ENCODE measurements around the gene ZNF460. TPM values are rescaled to one million over a fixed set of nuclear protein-coding genes. Genes with fewer than 3 reads are reported as not detected.

Gene ZNF460
- total RNA-seq, 1 experiment from 2014 or later: 43.1 TPM

DNA sequence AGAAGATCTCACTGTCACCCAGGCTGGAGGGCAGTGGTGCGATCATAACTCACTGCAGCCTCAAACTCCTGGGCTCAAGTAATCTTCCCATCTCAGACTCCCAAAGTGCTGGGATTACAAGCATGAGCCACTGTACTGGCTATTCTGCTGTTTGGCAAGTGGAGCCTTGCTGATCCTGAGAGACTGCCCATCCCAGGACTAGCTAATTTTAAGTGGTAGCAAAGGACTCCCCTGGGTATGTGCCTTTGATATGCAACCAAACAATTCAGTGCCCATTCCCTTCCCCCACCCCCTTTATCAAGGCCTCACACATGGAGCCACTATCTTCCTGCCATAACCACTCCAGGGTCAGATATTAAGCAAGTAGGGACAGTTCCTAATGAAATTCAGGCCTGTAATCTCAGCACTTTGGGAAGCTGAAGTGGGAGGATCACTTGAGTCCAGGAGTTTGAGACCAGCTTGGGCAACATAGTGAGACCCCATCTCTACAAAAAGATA, 17.0 kb upstream of the ZNF460 start:
- ChIA-PET CTCF (no interaction called here), POLR2A (interaction anchor here (0.6 kb wide), 1 partner anchor 1258 kb away, joined by 3 read pairs; no protein-coding TSS in a partner anchor)

DNA sequence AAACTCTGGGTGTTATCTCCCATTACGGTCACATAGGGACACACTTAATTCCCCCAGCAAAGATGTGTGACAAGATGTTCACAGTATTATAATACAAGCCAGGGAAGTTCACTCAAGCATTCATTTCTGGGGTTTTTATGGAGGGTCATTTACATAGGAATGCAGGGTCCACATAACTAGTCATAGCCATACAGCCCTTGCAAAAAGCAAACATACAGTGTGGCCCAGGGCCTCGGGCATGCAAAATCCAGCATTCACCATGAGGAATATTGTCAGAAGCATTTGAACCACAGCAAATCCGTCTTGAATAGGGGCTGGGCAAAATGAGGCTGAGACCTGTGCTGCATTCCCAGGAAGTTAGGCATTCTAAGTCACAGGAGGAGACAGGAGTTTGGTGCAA, 13.0 kb upstream of the ZNF460 start:
- Histone ChIP-seq H3K27ac (ENCODE audit: low read depth, low read length) (no peak overlapping the region), H3K36me3 (ENCODE audit: control insufficient read depth in 1 of 2, insufficient read depth in 2 of 2, low read length in 2 of 2) (no peaks in the 10 kb centered on the region), H3K4me2 (ENCODE audit: low read length) (no peak overlapping the region), H4K20me1 (ENCODE audit: insufficient read depth) (no peaks in the 10 kb centered on the region), H3K4me1 (ENCODE audit: control insufficient read depth in 1 of 2, insufficient read depth in 2 of 2, low read length in 2 of 2) (no peaks in the 10 kb centered on the region), H3K9me2 (ENCODE audit: insufficient read depth) (no peaks in the 10 kb centered on the region), H3K79me2 (ENCODE audit: insufficient read depth, low read length) (no peaks in the 10 kb centered on the region), H3K9me3 (ENCODE audit: control insufficient read depth in 1 of 2, insufficient read depth in 1 of 2, low read depth in 1 of 2, low read length in 2 of 2) (no peaks in the 10 kb centered on the region), H3K4me3 (replicated peaks in 1 of 2; ENCODE audit: low read depth in 1 of 2, low read length in 2 of 2) (no peak overlapping the region), H3K27me3 (ENCODE audit: insufficient read depth, low read length) (no peaks in the 10 kb centered on the region), H2AFZ (ENCODE audit: low read depth, low read length, poor library complexity, severe bottlenecking) (no peak overlapping the region), H3K9ac (ENCODE audit: low read length) (no peak overlapping the region)
- BruUV-seq (replicated peaks): no TSS peak
- ChIA-PET POLR2A (no interaction called here), CTCF (no interaction called here), RAD21 (ENCODE audit: low non-redundant PET in 1 of 2, low total read pairs in 2 of 2, uncharacterized antibody in 2 of 2, unreplicated experiment in 2 of 2) (no interaction called here)
- no peak for DNase-seq (ENCODE audit: low read depth, low spot score)
- TF ChIP-seq FOSL1 (IDR thresholded peaks at IDR 0.05; ENCODE audit: low read depth) (no peak), SRF (IDR thresholded peaks at IDR 0.05; ENCODE audit: low read depth) (no peak), CEBPB (IDR thresholded peaks at IDR 0.05; ENCODE audit: low read depth) (no peak)
- ATAC-seq: no peak
- intact Hi-C loops (cut with micrococcal nuclease): no loop called here

More for the DNA sequence above, 17.0 kb upstream of the ZNF460 start:
- Histone ChIP-seq H3K27me3 (ENCODE audit: insufficient read depth, low read length) (no peaks in the 10 kb centered on the region), H4K20me1 (ENCODE audit: insufficient read depth) (no peaks in the 10 kb centered on the region), H3K9me2 (ENCODE audit: insufficient read depth) (no peaks in the 10 kb centered on the region), H3K4me2 (ENCODE audit: low read length) (no peak overlapping the region), H3K36me3 (ENCODE audit: control insufficient read depth in 1 of 2, insufficient read depth in 2 of 2, low read length in 2 of 2) (no peaks in the 10 kb centered on the region), H3K4me1 (ENCODE audit: control insufficient read depth in 1 of 2, insufficient read depth in 2 of 2, low read length in 2 of 2) (no peaks in the 10 kb centered on the region), H3K27ac (ENCODE audit: low read depth, low read length) (no peak overlapping the region), H3K4me3 (replicated peaks in 1 of 2; ENCODE audit: low read depth in 1 of 2, low read length in 2 of 2) (no peak overlapping the region), H3K9me3 (ENCODE audit: control insufficient read depth in 1 of 2, insufficient read depth in 1 of 2, low read depth in 1 of 2, low read length in 2 of 2) (no peaks in the 10 kb centered on the region), H3K9ac (ENCODE audit: low read length) (no peak overlapping the region), H3K79me2 (ENCODE audit: insufficient read depth, low read length) (0 out of 2 replicates have a peak, but pooled peaks cover 5% of the 10 kb centered on the region), H2AFZ (ENCODE audit: low read depth, low read length, poor library complexity, severe bottlenecking) (no peak overlapping the region)
- DNase-seq (ENCODE audit: low read depth, low spot score) (no peak), ATAC-seq (no peak)
- intact Hi-C loops (cut with micrococcal nuclease): no loop called here
- TF ChIP-seq TCF7L2 (IDR thresholded peaks at IDR 0.05; ENCODE audit: borderline replicate concordance, extremely low read depth, insufficient read depth, insufficient read length) (no peak), ZNF274 (IDR thresholded peaks at IDR 0.05; ENCODE audit: low read depth, low read length) (no peak), CBX3 (IDR thresholded peaks at IDR 0.05; ENCODE audit: low read depth) (no peak)
- TF ChIP-seq, protein P1, sequence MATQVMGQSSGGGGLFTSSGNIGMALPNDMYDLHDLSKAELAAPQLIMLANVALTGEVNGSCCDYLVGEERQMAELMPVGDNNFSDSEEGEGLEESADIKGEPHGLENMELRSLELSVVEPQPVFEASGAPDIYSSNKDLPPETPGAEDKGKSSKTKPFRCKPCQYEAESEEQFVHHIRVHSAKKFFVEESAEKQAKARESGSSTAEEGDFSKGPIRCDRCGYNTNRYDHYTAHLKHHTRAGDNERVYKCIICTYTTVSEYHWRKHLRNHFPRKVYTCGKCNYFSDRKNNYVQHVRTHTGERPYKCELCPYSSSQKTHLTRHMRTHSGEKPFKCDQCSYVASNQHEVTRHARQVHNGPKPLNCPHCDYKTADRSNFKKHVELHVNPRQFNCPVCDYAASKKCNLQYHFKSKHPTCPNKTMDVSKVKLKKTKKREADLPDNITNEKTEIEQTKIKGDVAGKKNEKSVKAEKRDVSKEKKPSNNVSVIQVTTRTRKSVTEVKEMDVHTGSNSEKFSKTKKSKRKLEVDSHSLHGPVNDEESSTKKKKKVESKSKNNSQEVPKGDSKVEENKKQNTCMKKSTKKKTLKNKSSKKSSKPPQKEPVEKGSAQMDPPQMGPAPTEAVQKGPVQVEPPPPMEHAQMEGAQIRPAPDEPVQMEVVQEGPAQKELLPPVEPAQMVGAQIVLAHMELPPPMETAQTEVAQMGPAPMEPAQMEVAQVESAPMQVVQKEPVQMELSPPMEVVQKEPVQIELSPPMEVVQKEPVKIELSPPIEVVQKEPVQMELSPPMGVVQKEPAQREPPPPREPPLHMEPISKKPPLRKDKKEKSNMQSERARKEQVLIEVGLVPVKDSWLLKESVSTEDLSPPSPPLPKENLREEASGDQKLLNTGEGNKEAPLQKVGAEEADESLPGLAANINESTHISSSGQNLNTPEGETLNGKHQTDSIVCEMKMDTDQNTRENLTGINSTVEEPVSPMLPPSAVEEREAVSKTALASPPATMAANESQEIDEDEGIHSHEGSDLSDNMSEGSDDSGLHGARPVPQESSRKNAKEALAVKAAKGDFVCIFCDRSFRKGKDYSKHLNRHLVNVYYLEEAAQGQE (IDR thresholded peaks at IDR 0.05; ENCODE audit: low read depth): no peak
- no TSS peak for BruUV-seq (replicated peaks)
- RAD21 ChIA-PET (ENCODE audit: low non-redundant PET in 1 of 2, low total read pairs in 2 of 2, uncharacterized antibody in 2 of 2, unreplicated experiment in 2 of 2): no interaction called here

Data from HCT116 (cell line).